Loucy (cell line): ENCODE results near the gene SPTBN2.

Experiments
- H2AFZ ChIP-seq: fragments of 200-600 bp; sonication (generic); 2 replicates; pipeline ENCODE4 v1.6.0; 2016; ENCODE audit warnings: antibody characterized with exemption, mild to moderate bottlenecking, low read length, moderate library complexity
- H3F3A ChIP-seq: fragments of 200-600 bp; 2 replicates; pipeline ENCODE4 v1.6.0; 2016; ENCODE audit warnings: antibody characterized with exemption, low read depth, mild to moderate bottlenecking
- H3K27me3 ChIP-seq: fragments of 200-600 bp; sonication (generic); 2 replicates; pipeline ENCODE4 v1.6.1; 2014; ENCODE audit warnings: low read length, mild to moderate bottlenecking; ENCODE audit not compliant: insufficient read depth, poor library complexity, severe bottlenecking
- H3K36me3 ChIP-seq: fragments of 200-600 bp; sonication (generic); 2 replicates; pipeline ENCODE4 v1.6.1; 2016; ENCODE audit warnings: low read length; ENCODE audit not compliant: insufficient read depth
- H3K4me1 ChIP-seq: fragments of 200-600 bp; sonication (generic); 2 replicates; pipeline ENCODE4 v1.5.1; 2014; ENCODE audit warnings: low read length, mild to moderate bottlenecking; ENCODE audit not compliant: insufficient read depth, poor library complexity, severe bottlenecking
- H3K4me2 ChIP-seq: fragments of 200-600 bp; sonication (generic); 2 replicates; pipeline ENCODE4 v1.6.0; 2014; ENCODE audit warnings: antibody characterized with exemption, low read length, low read depth, mild to moderate bottlenecking; ENCODE audit not compliant: poor library complexity, severe bottlenecking
- H3K4me3 ChIP-seq: fragments of 200-600 bp; sonication (generic); 2 replicates; pipeline ENCODE4 v1.5.1; 2014; ENCODE audit warnings: low read length, mild to moderate bottlenecking, mixed read lengths; ENCODE audit not compliant: poor library complexity, severe bottlenecking
- H3K79me2 ChIP-seq: fragments of 200-600 bp; sonication (generic); 2 replicates; pipeline ENCODE4 v1.6.1; 2014; ENCODE audit warnings: low read length; ENCODE audit not compliant: insufficient read depth
- H3K9ac ChIP-seq: fragments of 200-600 bp; sonication (generic); 2 replicates; pipeline ENCODE4 v1.6.0; 2014; ENCODE audit warnings: mild to moderate bottlenecking, low read depth, low read length, moderate library complexity; ENCODE audit not compliant: poor library complexity, severe bottlenecking
- H3K9me2 ChIP-seq: fragments of 200-600 bp; sonication (generic); replicated peaks from 2 replicates; pipeline ENCODE4 v1.6.1; 2016; ENCODE audit warnings: low read depth, low read length, mixed read lengths
- H3K9me3 ChIP-seq: fragments of 200-600 bp; sonication (generic); 2 replicates; pipeline ENCODE4 v1.6.1; 2014; ENCODE audit warnings: mild to moderate bottlenecking, antibody characterized with exemption, low read length, low read depth; ENCODE audit not compliant: insufficient read depth
- H4K20me1 ChIP-seq: fragments of 200-600 bp; sonication (generic); 2 replicates; pipeline ENCODE4 v1.6.0; 2014; ENCODE audit warnings: antibody characterized with exemption, low read length, mild to moderate bottlenecking; ENCODE audit not compliant: insufficient read depth, poor library complexity, severe bottlenecking
- EZH2phosphoT487 ChIP-seq: fragments of 200-600 bp; IDR thresholded peaks from 2 replicates; pipeline ENCODE4 v1.6.1; 2018; ENCODE audit warnings: antibody characterized with exemption, mild to moderate bottlenecking, moderate library complexity, borderline replicate concordance
- TF ChIP-seq, protein P1 (sequence below): fragments of 200-600 bp; sonication (generic); conservative IDR thresholded peaks from 2 replicates; pipeline ENCODE4 v1.5.1; 2014; ENCODE audit warnings: mild to moderate bottlenecking, antibody characterized with exemption, low read length

Gene SPTBN2

DNA sequence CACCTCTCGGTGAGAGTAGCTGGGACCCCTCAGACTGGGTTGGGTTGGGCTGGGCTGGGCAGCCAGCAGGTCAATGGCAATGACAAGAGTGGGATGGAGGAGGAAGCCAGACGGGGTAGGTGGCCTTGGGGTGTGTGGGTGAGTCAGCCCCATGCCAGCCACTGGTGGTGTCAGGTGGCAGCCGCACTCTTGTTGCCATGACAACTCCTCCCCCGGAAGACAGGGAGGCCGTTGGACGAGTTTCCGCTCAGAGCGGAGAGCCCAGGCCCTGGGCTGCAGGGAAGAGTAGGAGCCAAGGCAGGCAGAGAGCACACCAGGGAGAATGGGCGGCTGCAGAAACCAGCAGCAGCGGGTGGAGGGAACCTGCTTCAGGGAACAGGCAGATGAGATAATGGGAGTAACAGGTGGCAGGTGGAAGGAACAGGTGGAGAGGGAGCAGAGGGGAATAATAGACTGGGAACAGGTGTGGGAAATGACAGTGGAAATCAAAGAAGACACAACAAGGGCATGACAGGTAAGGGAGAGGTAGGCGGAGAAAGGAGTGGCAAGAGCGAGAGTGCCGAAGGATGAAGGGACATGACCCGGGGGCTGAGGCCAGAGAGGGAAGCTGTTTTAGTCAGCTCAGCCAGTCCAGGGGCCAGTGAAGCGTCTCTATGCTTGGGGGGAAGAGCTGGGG, 8.7 kb downstream of the SPTBN2 start:
- Histone ChIP-seq H3K4me3 (peak overlapping the region; percentile 83), H3K36me3 (peaks cover under 1% of the 10 kb centered on the region; the same call in 1 of the 2 replicates), H2AFZ (no peak overlapping the region), H3K79me2 (peaks cover 17% of the 10 kb centered on the region; the same call in 1 of the 2 replicates), H4K20me1 (no peaks in the 10 kb centered on the region), H3K27me3 (no peaks in the 10 kb centered on the region), H3K4me1 (peaks cover 60% of the 10 kb centered on the region), H3K9me3 (no peaks in the 10 kb centered on the region), H3K9me2 (no peaks in the 10 kb centered on the region), H3K9ac (peak overlapping the region; percentile 91), H3F3A (peaks cover 6% of the 10 kb centered on the region; the same call in 1 of the 2 replicates), H3K4me2 (peak overlapping the region; percentile 96)
- TF ChIP-seq, protein P1, sequence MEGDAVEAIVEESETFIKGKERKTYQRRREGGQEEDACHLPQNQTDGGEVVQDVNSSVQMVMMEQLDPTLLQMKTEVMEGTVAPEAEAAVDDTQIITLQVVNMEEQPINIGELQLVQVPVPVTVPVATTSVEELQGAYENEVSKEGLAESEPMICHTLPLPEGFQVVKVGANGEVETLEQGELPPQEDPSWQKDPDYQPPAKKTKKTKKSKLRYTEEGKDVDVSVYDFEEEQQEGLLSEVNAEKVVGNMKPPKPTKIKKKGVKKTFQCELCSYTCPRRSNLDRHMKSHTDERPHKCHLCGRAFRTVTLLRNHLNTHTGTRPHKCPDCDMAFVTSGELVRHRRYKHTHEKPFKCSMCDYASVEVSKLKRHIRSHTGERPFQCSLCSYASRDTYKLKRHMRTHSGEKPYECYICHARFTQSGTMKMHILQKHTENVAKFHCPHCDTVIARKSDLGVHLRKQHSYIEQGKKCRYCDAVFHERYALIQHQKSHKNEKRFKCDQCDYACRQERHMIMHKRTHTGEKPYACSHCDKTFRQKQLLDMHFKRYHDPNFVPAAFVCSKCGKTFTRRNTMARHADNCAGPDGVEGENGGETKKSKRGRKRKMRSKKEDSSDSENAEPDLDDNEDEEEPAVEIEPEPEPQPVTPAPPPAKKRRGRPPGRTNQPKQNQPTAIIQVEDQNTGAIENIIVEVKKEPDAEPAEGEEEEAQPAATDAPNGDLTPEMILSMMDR = no peak
- no peak for TF ChIP-seq EZH2phosphoT487

DNA sequence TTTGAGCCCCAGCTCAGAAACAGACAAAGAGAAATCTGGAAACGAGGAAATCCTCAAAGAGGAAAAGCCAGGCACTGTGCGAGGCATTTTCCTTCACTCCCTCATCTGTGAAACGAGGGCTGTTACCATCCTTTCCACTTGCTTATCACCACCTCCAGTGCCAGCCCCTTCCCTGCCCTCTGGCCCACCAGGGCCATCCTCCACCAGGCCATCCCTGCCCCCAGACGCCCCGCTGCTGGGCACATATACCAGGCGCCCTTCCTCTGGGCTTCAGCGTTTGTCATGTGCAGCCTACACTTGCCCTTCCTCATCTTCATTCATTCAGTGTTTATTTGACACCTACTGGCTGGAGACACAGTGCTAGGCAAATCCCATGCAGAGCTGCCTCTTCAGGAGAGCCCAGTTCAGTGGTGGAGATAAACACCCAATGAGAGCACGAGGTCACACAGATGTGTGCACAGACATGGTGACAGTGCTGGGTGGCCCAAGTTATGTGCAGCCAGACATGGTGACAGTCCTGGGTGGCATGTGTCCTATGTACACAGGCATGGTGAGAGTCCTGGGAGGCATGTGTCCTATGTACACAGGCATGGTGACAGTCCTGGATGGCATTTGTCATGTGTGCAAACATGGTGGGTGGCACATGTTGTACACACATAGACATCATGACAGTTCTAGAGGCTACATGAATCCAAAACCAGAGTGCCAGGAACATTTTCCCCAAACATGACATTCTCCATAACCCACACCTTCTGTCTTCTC, 9.7 kb downstream of the SPTBN2 start:
- TF ChIP-seq EZH2phosphoT487 = no peak
- TF ChIP-seq, protein P1 = no peak
- no peak overlapping the region for H2AFZ ChIP-seq
- H3F3A ChIP-seq = peaks cover 4% of the 10 kb centered on the region; the same call in 1 of the 2 replicates
- peak overlapping the region; percentile 96 for H3K4me2 ChIP-seq
- no peaks in the 10 kb centered on the region for H3K27me3 ChIP-seq
- H4K20me1 ChIP-seq = no peaks in the 10 kb centered on the region
- H3K9ac ChIP-seq = peak overlapping the region; percentile 32
- H3K9me2 ChIP-seq = no peaks in the 10 kb centered on the region
- no peaks in the 10 kb centered on the region for H3K9me3 ChIP-seq
- peaks cover 6% of the 10 kb centered on the region; the same call in 1 of the 2 replicates for H3K36me3 ChIP-seq
- H3K4me1 ChIP-seq = peaks cover 55% of the 10 kb centered on the region
- peak overlapping the region; percentile 83 for H3K4me3 ChIP-seq
- peaks cover 17% of the 10 kb centered on the region; the same call in 1 of the 2 replicates for H3K79me2 ChIP-seq

DNA sequence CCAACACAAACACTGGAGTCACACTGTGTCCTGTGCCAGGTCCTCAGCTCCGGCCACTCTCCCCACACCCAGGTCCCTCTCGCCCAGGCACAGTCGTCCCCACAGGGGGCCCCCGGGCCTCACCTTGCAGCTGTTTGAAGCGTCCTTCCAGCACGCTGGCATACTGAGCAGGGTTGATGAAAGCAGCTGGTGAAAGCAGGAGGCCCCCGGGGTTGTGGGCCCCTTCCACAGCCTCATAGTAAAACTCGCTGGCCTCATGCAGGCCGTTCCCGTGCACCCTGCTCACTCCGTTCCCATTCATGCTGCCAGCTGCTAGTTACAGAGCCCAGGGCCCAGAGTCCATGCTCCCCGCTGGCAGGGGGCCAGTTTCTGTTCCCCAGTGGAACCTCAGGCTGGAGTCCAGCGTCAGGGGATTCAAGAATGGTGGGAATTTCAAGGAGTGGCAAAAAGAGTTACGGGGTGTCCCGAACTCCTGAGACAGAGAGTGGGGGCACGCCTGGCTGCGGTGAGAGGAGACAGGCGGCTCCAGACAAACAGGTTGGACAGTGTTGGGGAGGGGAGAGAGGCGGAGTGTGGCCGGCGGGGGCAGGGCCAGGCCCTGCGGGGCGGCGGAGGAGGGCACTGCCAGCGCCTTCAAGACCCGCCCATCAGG, 10.6 kb downstream of the SPTBN2 start:
- peaks cover 6% of the 10 kb centered on the region; the same call in 1 of the 2 replicates for H3K36me3 ChIP-seq

More for the DNA sequence above, 10.6 kb downstream of the SPTBN2 start:
- Histone ChIP-seq H3F3A (peaks cover 3% of the 10 kb centered on the region; the same call in 1 of the 2 replicates), H2AFZ (no peak overlapping the region), H3K27me3 (no peaks in the 10 kb centered on the region), H4K20me1 (no peaks in the 10 kb centered on the region), H3K9ac (peak overlapping the region; percentile 32), H3K4me2 (no peak overlapping the region), H3K4me1 (peaks cover 53% of the 10 kb centered on the region), H3K9me3 (no peaks in the 10 kb centered on the region), H3K4me3 (no peak overlapping the region), H3K9me2 (no peaks in the 10 kb centered on the region), H3K79me2 (peaks cover 17% of the 10 kb centered on the region; the same call in 1 of the 2 replicates)
- TF ChIP-seq, protein P1 = no peak
- no peak for TF ChIP-seq EZH2phosphoT487
